Osteoblast (primary cell): ENCODE results near the gene IL17B. TPM values are rescaled to one million over a fixed set of nuclear protein-coding genes. Genes with fewer than 3 reads are reported as not detected.

ENCODE experiments used
- DNase-seq: peaks from one replicate; pipeline ENCODE4 v3.0.0; 2011; ENCODE audit warnings: low spot score, mixed read lengths; ENCODE audit not compliant: insufficient read length; ENCODE audit errors: missing footprints
- H2AFZ ChIP-seq: 2 replicates; pipeline ENCODE4 v1.6.0; 2011; ENCODE audit warnings: mild to moderate bottlenecking, low read length
- H3K27ac ChIP-seq: 2 replicates; pipeline ENCODE4 v1.5.1; 2011; ENCODE audit warnings: mild to moderate bottlenecking, low read depth, low read length, moderate library complexity
- H3K27me3 ChIP-seq: 2 replicates; pipeline ENCODE4 v1.6.0; 2012; ENCODE audit warnings: mild to moderate bottlenecking, control low read depth, inconsistent platforms, low read length, moderate library complexity; ENCODE audit not compliant: insufficient read depth
- H3K36me3 ChIP-seq: 2 replicates; pipeline ENCODE4 v1.5.1; 2011; ENCODE audit warnings: mild to moderate bottlenecking, low read length, control low read depth, moderate library complexity; ENCODE audit not compliant: insufficient read depth
- H3K4me1 ChIP-seq: 2 replicates; pipeline ENCODE4 v1.5.1; 2011; ENCODE audit warnings: mild to moderate bottlenecking, low read length, control low read depth, moderate library complexity; ENCODE audit not compliant: insufficient read depth
- H3K4me2 ChIP-seq: 2 replicates; pipeline ENCODE4 v1.6.0; 2011; ENCODE audit warnings: mild to moderate bottlenecking, low read length; ENCODE audit not compliant: insufficient read depth
- H3K4me3 ChIP-seq: fragments of 200-600 bp; sonication (generic); 3 replicates; pipeline ENCODE4 v1.5.1; 2012; ENCODE audit warnings: mild to moderate bottlenecking, low read length, inconsistent platforms; ENCODE audit not compliant: insufficient read depth
- H3K79me2 ChIP-seq: 2 replicates; pipeline ENCODE4 v1.6.0; 2012; ENCODE audit warnings: mild to moderate bottlenecking, low read length, control low read depth, inconsistent platforms; ENCODE audit not compliant: insufficient read depth
- H3K9me3 ChIP-seq: 2 replicates; pipeline ENCODE4 v1.5.1; 2011; ENCODE audit warnings: low read depth, low read length, control low read depth
- H4K20me1 ChIP-seq: 2 replicates; pipeline ENCODE4 v1.6.0; 2012; ENCODE audit warnings: mild to moderate bottlenecking, low read length, control low read depth; ENCODE audit not compliant: insufficient read depth
- CTCF ChIP-seq: IDR thresholded peaks from 2 replicates; pipeline ENCODE4 v1.5.1; 2011; ENCODE audit warnings: mild to moderate bottlenecking, low read depth, low read length, moderate library complexity; ENCODE audit errors: extremely low read depth
- total RNA-seq: library from RNA; depleted of rRNA; stranded (reverse); fragments of >200 nt; gene quantifications from 2 replicates; pipeline ENCODE4 v1.2.3, GENCODE V29; 2012

Gene IL17B
- total RNA-seq, 1 donor, result not detected

GRCh38 chr5:149425729-149426128, 46.6 kb upstream of the IL17B start:
- no peak overlapping the region for H2AFZ ChIP-seq
- H3K4me1 ChIP-seq, result peaks cover 40% of the 10 kb centered on the region
- no peak for DNase-seq
- no peak overlapping the region for H3K4me3 ChIP-seq
- peak overlapping the region; percentile 23 for H3K27ac ChIP-seq
- peaks cover 41% of the 10 kb centered on the region for H4K20me1 ChIP-seq
- H3K36me3 ChIP-seq, result peaks cover 98% of the 10 kb centered on the region
- peaks cover 15% of the 10 kb centered on the region for H3K79me2 ChIP-seq
- H3K4me2 ChIP-seq, result no peak overlapping the region
- TF ChIP-seq CTCF, result no peak
- no peaks in the 10 kb centered on the region for H3K27me3 ChIP-seq
- no peaks in the 10 kb centered on the region for H3K9me3 ChIP-seq

- H3K79me2 ChIP-seq, result peaks cover 26% of the 10 kb centered on the region
- no peak for TF ChIP-seq CTCF
- no peaks in the 10 kb centered on the region for H3K27me3 ChIP-seq
- peaks cover 47% of the 10 kb centered on the region for H4K20me1 ChIP-seq
- H3K4me1 ChIP-seq, result peaks cover 50% of the 10 kb centered on the region
- no peak for DNase-seq
- H2AFZ ChIP-seq, result no peak overlapping the region
- no peak overlapping the region for H3K4me3 ChIP-seq
- no peak overlapping the region for H3K4me2 ChIP-seq
- peaks cover 98% of the 10 kb centered on the region for H3K36me3 ChIP-seq
- H3K27ac ChIP-seq, result peak overlapping the region; percentile 72
- H3K9me3 ChIP-seq, result no peaks in the 10 kb centered on the region
Observed at GRCh38 chr5:149424371-149425315, 45.6 kb upstream of the IL17B start.

GRCh38 chr5:149423794-149424268, 44.7 kb upstream of the IL17B start:
- H3K27ac ChIP-seq, result peak overlapping the region; percentile 72
- H3K4me1 ChIP-seq, result peaks cover 59% of the 10 kb centered on the region
- H3K79me2 ChIP-seq, result peaks cover 34% of the 10 kb centered on the region
- H3K4me3 ChIP-seq, result no peak overlapping the region
- no peak overlapping the region for H3K4me2 ChIP-seq
- no peak overlapping the region for H2AFZ ChIP-seq
- H3K9me3 ChIP-seq, result no peaks in the 10 kb centered on the region
- TF ChIP-seq CTCF, result no peak
- no peaks in the 10 kb centered on the region for H3K27me3 ChIP-seq
- H3K36me3 ChIP-seq, result peaks cover 98% of the 10 kb centered on the region
- peaks cover 55% of the 10 kb centered on the region for H4K20me1 ChIP-seq
- peak; percentile 76 for DNase-seq
